Activated effector memory CD4-positive, alpha-beta T cell treated with Interleukin-2 at 50 U/mL for 16 hours (primary cell): Measurements from ENCODE around the gene PGGT1B.

ENCODE experiments used
- DNase-seq: peaks from one replicate; pipeline ENCODE4 v3.0.0-alpha.2; 2020

PGGT1B gene

GRCh38 chr5:115262321-115263077, at the start of gene PGGT1B:
Gene PGGT1B, minus strand, starts transcription at chr5:115262877. Its CDS starts 26 bp downstream, at chr5:115262851.
- peak; percentile 62 for DNase-seq

DNA sequence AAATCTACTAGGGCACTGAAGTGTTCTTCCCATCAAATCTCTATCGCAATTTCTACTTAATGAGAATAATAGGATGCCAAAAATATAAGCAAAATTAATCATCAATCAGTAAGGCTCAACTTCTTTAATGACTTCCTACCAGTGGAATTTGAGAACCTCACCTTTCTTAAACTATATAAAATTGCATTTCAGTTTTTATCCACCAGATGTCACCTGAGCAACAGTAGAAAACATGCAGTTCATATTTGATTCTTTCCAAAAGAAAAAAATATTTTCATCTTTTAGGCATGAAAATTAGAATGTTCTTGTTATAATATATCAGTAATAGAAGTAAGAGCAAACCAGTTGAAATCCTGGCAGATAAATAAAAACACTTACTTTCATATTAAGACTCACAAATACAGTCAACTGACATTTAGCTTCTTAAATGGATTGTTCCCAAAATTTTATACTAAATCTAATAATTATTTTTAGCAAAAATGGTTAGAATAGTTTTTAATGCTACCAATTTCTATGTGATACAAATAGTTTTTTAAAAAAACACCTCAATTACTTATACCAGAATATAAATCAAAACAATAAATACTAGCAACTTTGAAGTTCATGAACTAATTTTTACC, 47.2 kb upstream of the PGGT1B start:
- DNase-seq = no peak

GRCh38 chr5:115308815-115309214, 46.1 kb upstream of the PGGT1B start:
- no peak for DNase-seq

GRCh38 chr5:115306011-115306536, 43.4 kb upstream of the PGGT1B start:
- no peak for DNase-seq

DNA sequence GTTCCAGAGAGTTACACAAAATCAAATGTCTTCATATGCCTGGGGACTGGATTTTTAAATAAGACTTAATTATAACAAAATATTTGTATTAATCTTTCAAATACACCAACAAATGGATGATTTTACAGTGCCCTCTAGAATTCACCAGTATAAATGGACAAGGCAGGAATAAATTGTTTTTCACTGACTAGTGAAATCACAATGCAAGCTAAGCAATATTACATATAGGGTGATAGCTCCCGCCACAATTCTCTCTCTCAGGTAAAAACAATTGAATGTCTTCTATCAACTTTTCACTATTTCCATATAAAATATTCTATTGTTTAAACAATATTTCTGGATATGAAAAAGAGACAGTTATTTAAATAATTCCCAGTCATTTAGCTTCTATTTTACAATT, 41.8 kb upstream of the PGGT1B start:
- DNase-seq = no peak

DNA sequence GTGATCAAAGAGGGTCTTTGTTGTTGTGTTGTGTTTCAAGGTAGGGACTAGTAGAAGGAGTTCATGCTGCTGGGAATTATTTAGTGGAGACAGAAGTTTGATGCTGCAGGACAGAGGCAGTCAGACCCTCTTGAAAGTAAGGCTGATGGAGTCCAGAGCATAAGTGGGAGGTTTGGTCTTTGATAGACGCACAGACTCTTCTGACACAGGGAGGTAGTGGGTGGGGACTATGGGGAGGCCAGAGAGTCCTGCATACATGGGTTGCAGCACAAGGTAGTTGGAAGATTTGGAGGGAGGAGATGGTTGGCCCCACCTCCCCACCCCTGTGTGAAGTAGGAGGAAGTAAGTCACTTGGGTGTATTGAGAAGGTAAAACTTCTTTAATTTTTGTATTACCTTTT, 36.1 kb upstream of the PGGT1B start:
- DNase-seq = no peak

DNA sequence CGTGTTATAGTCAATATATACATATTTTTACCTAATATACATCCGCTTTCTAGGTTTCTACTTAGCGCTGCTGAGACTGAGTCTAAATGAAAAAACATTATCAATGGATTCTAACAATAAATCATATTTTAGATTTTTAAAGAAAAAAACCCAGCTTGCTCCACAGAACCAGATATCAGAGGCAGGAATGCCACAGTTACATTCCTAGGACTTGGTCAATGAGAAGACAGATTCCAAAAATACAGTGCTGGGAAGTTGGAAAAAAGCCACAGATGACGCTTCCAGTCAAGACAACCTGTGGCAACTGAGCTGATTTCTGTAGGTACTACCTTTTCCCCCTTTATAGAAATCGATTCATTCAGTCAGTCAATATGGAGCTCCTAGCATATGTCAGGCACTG, 34.4 kb upstream of the PGGT1B start:
- DNase-seq = no peak

DNA sequence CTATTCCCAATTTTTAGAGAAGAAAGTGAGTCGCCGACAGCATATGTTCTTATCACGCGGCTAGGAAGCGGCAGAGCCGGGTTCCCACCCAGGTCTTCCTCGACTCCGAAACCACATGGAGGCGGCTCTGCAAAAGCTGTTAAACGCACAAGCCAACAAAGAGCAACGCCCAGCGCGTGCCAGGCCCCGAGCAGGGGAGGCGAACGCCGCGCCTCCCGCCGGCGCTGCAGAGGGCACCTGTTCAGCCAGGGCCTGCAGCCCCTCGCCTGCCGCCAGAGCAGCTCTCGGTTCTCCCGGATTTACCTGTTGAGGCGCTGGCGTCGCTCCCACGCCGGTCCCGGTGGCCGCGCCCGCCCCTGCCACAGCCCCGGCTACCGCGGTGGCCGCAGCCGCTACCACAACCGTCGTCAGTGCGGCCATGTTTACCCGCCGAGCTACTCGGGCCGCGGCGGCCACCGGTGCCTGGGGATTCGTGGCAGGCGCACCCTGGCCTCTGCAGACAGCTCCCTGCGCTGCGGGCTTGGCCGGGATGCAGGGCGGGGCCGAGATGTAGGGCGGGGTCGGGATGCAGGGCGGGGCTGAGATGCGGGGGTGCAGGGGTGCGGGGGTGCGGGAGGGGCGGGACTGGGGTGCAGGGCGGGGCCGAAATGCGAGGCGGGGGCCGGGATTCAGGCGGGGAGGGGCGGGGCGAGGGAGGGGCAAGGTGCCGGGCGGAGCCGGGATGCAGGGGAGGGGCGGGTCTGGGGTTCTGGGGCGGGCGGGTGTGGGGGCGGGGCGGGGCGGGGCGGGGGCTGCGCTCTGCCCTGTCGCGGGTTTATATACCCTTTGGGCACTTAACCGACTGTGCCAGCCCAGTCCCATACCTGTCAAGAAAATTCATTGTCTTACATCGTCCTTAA, 33.7 kb upstream of the PGGT1B start, which contains the start of gene CCDC112:
TSS of gene CCDC112 (minus strand) at position 531 of the 899 bp plus-strand sequence. CDS start at position 420, 111 bp downstream.
- DNase-seq = peak; percentile 59

DNA sequence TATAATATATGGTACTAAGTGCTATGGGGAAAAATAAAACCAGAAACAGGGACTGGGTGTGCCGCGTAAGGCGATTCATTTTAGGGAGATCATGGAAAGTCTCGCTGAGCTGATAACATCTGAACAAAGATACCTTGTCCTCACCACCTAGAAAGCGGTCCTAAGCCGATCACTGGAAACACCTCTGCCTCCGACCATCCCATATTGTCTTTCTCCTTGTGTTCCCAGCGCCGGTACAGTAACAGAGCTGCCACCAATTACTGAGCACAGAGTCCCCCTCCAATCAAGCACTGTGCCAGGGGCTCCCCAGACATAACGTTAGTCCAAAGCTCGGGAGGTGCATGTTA, 33.1 kb upstream of the PGGT1B start:
- DNase-seq = no peak

DNA sequence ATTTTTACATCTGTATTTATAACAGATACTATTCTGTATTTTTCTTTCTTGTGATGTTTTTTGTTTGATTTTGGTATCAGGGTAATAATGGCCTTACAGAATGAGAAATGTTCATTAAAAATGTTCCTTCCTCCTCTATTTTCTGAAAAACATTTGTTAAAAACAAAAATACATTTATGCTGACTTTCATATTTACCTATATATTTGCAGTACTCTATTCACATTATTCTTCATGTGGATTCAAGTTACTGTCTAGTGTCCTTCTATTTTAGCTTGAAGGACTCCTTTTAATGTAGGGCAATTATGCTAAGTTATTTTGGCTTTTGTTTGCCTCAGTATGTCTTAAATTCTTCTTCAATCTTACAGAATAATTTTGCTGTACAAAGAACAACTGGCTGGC, 28.7 kb upstream of the PGGT1B start:
- no peak for DNase-seq

GRCh38 chr5:115289104-115289503, 26.4 kb upstream of the PGGT1B start:
- no peak for DNase-seq

DNA sequence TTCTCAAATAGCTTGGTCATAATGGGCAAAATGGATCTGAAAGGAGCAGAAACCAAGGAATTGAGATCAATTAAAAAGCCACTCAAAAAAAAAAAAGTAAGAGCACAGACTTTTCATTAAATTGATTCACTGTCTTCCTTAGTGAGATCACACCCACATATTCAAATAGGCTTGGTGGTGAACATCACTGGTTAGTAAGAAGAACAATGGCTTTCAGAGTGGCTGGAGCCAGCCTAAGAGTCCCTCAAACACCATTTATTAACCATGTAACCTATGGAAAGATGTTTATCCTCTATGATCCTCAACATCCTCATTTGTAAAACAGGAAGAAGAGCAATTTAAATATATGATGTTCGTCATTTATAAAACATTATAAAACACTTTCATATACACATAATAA, 21.3 kb upstream of the PGGT1B start:
- DNase-seq = no peak

- DNase-seq = no peak
Measured at GRCh38 chr5:115282131-115282530, 19.5 kb upstream of the PGGT1B start.

DNA sequence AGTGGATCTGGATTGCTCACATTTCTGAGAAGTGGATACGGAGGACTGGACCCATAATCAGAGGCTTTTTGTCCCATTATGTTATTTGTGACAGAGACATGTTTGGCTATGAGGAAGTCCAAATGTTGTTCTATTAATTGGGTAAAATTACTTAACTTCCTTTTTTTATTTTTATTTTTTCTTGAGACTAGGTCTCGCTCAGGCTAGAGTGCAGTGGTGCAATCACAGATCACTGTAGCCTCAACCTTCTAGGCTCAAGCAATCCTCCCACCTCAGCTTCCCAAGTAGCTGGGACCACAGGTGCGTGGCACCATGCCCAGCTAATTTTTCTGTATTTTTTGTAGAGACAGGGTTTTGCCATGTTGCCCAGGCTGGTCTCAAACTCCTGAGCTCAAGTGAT, 11.9 kb upstream of the PGGT1B start:
- no peak for DNase-seq

- DNase-seq = no peak
Measured at GRCh38 chr5:115272297-115272958, 9.8 kb upstream of the PGGT1B start.

DNA sequence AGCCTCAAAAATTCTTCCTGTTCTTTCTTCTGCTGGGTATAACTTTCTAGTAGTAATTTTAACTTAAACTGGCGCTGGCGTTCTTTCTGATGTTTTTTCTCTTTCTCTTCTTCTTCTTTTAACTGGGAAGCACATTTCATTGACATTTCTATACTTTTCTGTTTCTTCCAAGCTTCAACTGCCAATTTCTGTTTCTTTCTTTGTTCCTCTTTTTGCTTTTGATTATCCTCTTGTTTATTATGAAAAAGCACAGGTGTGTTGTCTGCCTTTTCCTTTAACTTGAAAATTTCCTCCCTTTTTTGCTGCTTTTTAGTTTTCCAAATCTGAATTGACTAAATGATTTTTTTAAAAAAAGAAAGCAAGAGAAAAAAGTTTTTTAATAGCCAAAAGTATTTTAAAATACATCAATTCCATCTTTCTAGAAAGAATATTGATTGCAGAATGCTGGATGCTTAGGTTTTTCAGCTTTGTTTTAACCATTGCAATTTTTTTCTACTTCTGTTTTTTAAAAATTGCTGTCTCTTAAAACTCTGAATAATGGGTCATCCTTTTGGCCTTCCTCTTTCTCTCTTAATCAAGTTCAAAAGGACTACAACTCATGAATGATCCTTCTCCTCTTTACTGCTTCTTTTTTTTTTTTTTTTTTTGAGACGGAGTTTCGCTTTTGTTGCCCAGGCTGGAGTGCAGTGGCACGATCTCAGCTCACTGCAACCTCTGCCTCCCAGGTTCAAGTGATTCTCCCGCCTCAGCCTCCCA, 8.8 kb upstream of the PGGT1B start:
- no peak for DNase-seq

DNA sequence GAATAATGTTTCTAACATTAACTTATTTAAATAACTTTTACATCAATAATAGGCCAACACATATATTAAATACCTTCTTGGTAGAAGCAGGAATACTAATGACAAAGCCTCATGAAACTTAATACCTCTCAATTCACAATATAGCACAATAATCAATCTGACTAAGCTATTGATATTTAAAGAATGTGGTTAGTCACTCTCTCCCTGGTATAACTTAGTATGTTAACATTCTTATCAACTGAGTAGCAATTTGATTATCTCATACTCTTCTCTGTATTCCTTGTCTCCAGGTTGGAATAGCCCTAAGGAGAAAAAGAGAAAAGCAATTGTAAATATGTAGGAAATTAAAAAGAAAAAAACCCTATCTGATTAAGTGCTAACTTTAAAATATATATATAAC, 4.9 kb upstream of the PGGT1B start:
- DNase-seq = no peak

DNA sequence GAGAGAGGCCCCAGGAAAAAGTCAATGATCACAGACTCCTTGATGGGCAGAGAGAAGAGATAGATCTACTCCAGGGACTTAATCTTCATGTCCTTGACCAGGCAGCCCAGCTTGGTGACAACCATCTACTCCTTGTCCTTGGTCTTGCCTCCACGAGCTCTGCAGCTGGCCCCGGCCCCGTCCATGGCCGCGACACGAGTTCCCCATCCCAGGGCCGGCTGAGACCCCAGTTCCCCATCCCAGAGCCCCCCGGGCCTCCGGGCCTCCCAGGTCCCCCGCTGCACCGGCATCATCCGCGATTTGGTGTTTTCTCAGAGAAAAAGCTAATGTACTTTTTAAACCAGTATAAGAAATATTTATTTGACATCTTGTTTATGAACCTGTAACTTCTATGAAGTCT, 2.5 kb upstream of the PGGT1B start:
- no peak for DNase-seq

DNA sequence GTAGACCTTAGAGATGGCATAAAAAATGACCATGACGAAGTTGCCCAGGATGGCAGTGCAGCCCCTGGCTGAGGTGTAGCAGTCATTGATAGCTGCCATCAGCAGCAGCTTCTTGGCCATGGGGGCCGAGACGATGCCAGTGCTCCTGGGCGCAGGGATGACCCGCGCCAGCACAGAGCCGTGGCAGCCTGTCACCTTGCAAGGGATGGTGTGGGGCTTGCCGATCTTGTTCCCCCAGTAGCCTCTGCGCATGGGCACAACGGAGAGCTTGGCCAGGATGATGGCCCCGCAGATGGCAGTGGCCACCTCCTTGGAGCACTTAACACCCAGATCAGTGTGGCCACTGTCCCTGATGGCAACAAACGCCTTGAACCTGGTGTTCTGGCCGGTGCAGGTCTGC, 2.1 kb upstream of the PGGT1B start:
- no peak for DNase-seq

DNA sequence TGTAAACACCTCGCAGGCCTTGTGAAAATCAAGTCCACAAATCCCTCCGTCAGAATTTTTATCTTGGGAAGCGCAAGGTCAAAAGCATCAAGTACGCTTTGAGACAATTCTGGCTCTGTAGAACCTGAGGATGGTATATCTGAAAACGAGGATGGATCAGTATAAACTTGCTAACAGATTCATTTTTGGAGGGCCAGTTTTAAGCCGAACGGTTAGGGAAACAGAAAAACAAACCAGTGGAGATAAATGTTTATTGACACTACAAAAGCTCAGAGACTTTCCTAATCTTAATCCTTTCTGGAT, 352 bp upstream of the PGGT1B start:
- no peak for DNase-seq

GRCh38 chr5:115262011-115262320, 711 bp downstream of the PGGT1B start:
- no peak for DNase-seq

GRCh38 chr5:115260248-115260647, 2.4 kb downstream of the PGGT1B start:
- DNase-seq = no peak

- no peak for DNase-seq
Measured at GRCh38 chr5:115257981-115258380, 4.7 kb downstream of the PGGT1B start.
